Medulla oblongata (tissue), 1 donor: ENCODE data around the gene POLR1A.
"Not testable (repeated sequence)": the region's sequence is repeated elsewhere in the genome, so short reads cannot be mapped to it uniquely, and the experiment has no call there.

Experiments
- DNase-seq: peaks from one replicate; pipeline ENCODE4 v3.0.0-alpha.2; 2015; ENCODE audit errors: extremely low spot score

The POLR1A gene

GRCh38 chr2:85998071-85998991 lies 107.4 kb downstream of the POLR1A start:
- peak; percentile 49 for DNase-seq

GRCh38 chr2:85997017-85997970 lies 108.4 kb downstream of the POLR1A start:
- DNase-seq, result peak; percentile 82

GRCh38 chr2:85996591-85996990 lies 109.1 kb downstream of the POLR1A start:
- DNase-seq, result peak; percentile 56

GRCh38 chr2:85995648-85996529 lies 109.8 kb downstream of the POLR1A start:
- no peak for DNase-seq

GRCh38 chr2:85994897-85995647 lies 110.6 kb downstream of the POLR1A start:
- no peak for DNase-seq

- DNase-seq, result no peak
Observed at GRCh38 chr2:85994421-85994777, 111.3 kb downstream of the POLR1A start.

- no peak for DNase-seq
Observed at GRCh38 chr2:85992611-85993010, 113.1 kb downstream of the POLR1A start.

- not testable (repeated sequence) for DNase-seq
Observed at GRCh38 chr2:85992053-85992452, 113.6 kb downstream of the POLR1A start.

- no peak for DNase-seq
Observed at GRCh38 chr2:85990084-85990483, 115.6 kb downstream of the POLR1A start.

GRCh38 chr2:85989288-85989865 lies 116.3 kb downstream of the POLR1A start:
- DNase-seq, result no peak

- DNase-seq, result no peak
Observed at GRCh38 chr2:85988914-85989270, 116.8 kb downstream of the POLR1A start.

GRCh38 chr2:85988175-85988913 lies 117.3 kb downstream of the POLR1A start:
- DNase-seq, result no peak

- no peak for DNase-seq
Observed at GRCh38 chr2:85987266-85988174, 118.2 kb downstream of the POLR1A start.

- DNase-seq, result no peak
Observed at GRCh38 chr2:85986121-85986520, 119.6 kb downstream of the POLR1A start.

GRCh38 chr2:85984788-85985187 lies 120.9 kb downstream of the POLR1A start:
- no peak for DNase-seq

GRCh38 chr2:85983766-85984165 lies 121.9 kb downstream of the POLR1A start:
- DNase-seq, result no peak

- no peak for DNase-seq
Observed at GRCh38 chr2:85981579-85982247, 124.0 kb downstream of the POLR1A start.
